Panc1 (cell line): ENCODE data around the gene PARP12.

Experiments
- POLR2AphosphoS5 ChIP-seq: IDR thresholded peaks from 2 replicates; pipeline ENCODE4 v1.6.1; 2012; ENCODE audit warnings: mild to moderate bottlenecking, low read depth, low read length, moderate library complexity
- SIN3A ChIP-seq: IDR thresholded peaks from 2 replicates; pipeline ENCODE4 v1.6.1; 2012; ENCODE audit warnings: low read depth, mild to moderate bottlenecking, low read length, moderate library complexity, borderline replicate concordance; ENCODE audit not compliant: insufficient read depth
- TCF7L2 ChIP-seq: IDR thresholded peaks from 2 replicates; pipeline ENCODE4 v1.6.1; 2011; ENCODE audit warnings: mild to moderate bottlenecking, low read depth, low read length, inconsistent platforms
- TF ChIP-seq, protein P1 (sequence below), 2 experiments: IDR thresholded peaks; 2 replicates each; pipeline ENCODE4 v1.6.1; 2011 to 2012; ENCODE audit warnings: low read depth in 2 of 2, control low read depth in 1 of 2, low read length in 1 of 2, mild to moderate bottlenecking in 1 of 2, moderate library complexity in 1 of 2; ENCODE audit not compliant: insufficient read depth in 1 of 2
- TF ChIP-seq, protein P2 (sequence below): fragments of 450-650 bp; IDR thresholded peaks from 2 replicates; pipeline ENCODE4 v1.5.1; 2017; ENCODE audit warnings: mild to moderate bottlenecking

DNA sequence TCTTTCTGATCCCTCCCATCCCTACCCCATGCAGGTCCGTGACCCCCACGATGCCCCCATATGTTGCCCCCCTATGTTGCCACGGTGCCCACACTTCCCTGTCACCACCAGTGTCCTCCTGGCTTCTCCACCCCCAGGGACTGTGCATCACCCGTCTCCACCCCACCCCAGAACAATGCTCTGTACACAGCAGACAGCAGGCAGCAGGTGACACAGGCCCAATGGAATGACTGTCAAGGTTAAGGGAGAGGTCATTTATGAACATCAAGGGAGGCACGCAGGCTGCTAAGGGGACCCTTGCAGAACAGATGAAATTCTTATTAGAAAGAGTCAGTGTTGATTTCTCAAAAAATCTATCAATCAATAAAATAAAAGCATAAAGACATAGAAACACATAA lies 71.5 kb downstream of the PARP12 start:
- TF ChIP-seq, protein P1, sequence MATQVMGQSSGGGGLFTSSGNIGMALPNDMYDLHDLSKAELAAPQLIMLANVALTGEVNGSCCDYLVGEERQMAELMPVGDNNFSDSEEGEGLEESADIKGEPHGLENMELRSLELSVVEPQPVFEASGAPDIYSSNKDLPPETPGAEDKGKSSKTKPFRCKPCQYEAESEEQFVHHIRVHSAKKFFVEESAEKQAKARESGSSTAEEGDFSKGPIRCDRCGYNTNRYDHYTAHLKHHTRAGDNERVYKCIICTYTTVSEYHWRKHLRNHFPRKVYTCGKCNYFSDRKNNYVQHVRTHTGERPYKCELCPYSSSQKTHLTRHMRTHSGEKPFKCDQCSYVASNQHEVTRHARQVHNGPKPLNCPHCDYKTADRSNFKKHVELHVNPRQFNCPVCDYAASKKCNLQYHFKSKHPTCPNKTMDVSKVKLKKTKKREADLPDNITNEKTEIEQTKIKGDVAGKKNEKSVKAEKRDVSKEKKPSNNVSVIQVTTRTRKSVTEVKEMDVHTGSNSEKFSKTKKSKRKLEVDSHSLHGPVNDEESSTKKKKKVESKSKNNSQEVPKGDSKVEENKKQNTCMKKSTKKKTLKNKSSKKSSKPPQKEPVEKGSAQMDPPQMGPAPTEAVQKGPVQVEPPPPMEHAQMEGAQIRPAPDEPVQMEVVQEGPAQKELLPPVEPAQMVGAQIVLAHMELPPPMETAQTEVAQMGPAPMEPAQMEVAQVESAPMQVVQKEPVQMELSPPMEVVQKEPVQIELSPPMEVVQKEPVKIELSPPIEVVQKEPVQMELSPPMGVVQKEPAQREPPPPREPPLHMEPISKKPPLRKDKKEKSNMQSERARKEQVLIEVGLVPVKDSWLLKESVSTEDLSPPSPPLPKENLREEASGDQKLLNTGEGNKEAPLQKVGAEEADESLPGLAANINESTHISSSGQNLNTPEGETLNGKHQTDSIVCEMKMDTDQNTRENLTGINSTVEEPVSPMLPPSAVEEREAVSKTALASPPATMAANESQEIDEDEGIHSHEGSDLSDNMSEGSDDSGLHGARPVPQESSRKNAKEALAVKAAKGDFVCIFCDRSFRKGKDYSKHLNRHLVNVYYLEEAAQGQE (IDR thresholded peaks at IDR 0.05; ENCODE audit: insufficient read depth in 1 of 2, low read depth in 2 of 2, low read length in 1 of 2): no peak
- TF ChIP-seq, protein P2, sequence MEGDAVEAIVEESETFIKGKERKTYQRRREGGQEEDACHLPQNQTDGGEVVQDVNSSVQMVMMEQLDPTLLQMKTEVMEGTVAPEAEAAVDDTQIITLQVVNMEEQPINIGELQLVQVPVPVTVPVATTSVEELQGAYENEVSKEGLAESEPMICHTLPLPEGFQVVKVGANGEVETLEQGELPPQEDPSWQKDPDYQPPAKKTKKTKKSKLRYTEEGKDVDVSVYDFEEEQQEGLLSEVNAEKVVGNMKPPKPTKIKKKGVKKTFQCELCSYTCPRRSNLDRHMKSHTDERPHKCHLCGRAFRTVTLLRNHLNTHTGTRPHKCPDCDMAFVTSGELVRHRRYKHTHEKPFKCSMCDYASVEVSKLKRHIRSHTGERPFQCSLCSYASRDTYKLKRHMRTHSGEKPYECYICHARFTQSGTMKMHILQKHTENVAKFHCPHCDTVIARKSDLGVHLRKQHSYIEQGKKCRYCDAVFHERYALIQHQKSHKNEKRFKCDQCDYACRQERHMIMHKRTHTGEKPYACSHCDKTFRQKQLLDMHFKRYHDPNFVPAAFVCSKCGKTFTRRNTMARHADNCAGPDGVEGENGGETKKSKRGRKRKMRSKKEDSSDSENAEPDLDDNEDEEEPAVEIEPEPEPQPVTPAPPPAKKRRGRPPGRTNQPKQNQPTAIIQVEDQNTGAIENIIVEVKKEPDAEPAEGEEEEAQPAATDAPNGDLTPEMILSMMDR: no peak
- TF ChIP-seq TCF7L2 (no peak), SIN3A (no peak), POLR2AphosphoS5 (no peak)
